Measurements from ENCODE around the gene FLT4. TPM values are rescaled to one million over a fixed set of nuclear protein-coding genes. Genes with fewer than 3 reads are reported as not detected.
"Not testable (repeated sequence)": the region's sequence is repeated elsewhere in the genome, so short reads cannot be mapped to it uniquely, and the experiment has no call there.

The FLT4 gene
- polyA plus RNA-seq, 1 experiment, result 0.27 TPM

- Histone ChIP-seq H3K27me3 (ENCODE audit: control insufficient read depth, insufficient read depth, low read length) (no peaks in the 10 kb centered on the region), H3K36me3 (ENCODE audit: control insufficient read depth, insufficient read depth, low read length) (no peaks in the 10 kb centered on the region), H3K4me3 (ENCODE audit: low read depth, low read length) (no peak overlapping the region)
- TF ChIP-seq CTCF (IDR thresholded peaks at IDR 0.05; ENCODE audit: insufficient read depth, low read depth, low read length), result no peak
- ChIA-PET CTCF (interaction anchor here (1.2 kb wide), 1 partner anchor 9 kb away, joined by 3 read pairs; no protein-coding TSS in a partner anchor), POLR2A (no interaction called here)
- DNase-seq (ENCODE audit: low read depth), result no peak
Measured at GRCh38 chr5:180684623-180685161, 35.3 kb upstream of the FLT4 start.

GRCh38 chr5:180683220-180683922 is 34.0 kb upstream of the FLT4 start:
- CTCF ChIA-PET, result no interaction called here
- no peaks in the 10 kb centered on the region for H3K27me3 ChIP-seq (ENCODE audit: control insufficient read depth, insufficient read depth, low read length)
- POLR2A ChIA-PET, result no interaction called here
- no peak for TF ChIP-seq CTCF (IDR thresholded peaks at IDR 0.05; ENCODE audit: insufficient read depth, low read depth, low read length)
- no peak for DNase-seq (ENCODE audit: low read depth)
- no peak overlapping the region for H3K4me3 ChIP-seq (ENCODE audit: low read depth, low read length)
- H3K36me3 ChIP-seq (ENCODE audit: control insufficient read depth, insufficient read depth, low read length), result no peaks in the 10 kb centered on the region

- TF ChIP-seq CTCF (IDR thresholded peaks at IDR 0.05; ENCODE audit: insufficient read depth, low read depth, low read length), result no peak
- CTCF ChIA-PET, result no interaction called here
- no peaks in the 10 kb centered on the region for H3K27me3 ChIP-seq (ENCODE audit: control insufficient read depth, insufficient read depth, low read length)
- H3K36me3 ChIP-seq (ENCODE audit: control insufficient read depth, insufficient read depth, low read length), result no peaks in the 10 kb centered on the region
- no peak for DNase-seq (ENCODE audit: low read depth)
- H3K4me3 ChIP-seq (ENCODE audit: low read depth, low read length), result no peak overlapping the region
- POLR2A ChIA-PET, result no interaction called here
Measured at GRCh38 chr5:180682560-180682959, 33.2 kb upstream of the FLT4 start.

- H3K4me3 ChIP-seq (ENCODE audit: low read depth, low read length); DNase-seq (ENCODE audit: low read depth); H3K36me3 ChIP-seq (ENCODE audit: control insufficient read depth, insufficient read depth, low read length); CTCF ChIA-PET; POLR2A ChIA-PET; H3K27me3 ChIP-seq (ENCODE audit: control insufficient read depth, insufficient read depth, low read length): not testable (repeated sequence)
Measured at GRCh38 chr5:180682008-180682407, 32.6 kb upstream of the FLT4 start.

- H3K36me3 ChIP-seq (ENCODE audit: control insufficient read depth, insufficient read depth, low read length); POLR2A ChIA-PET; DNase-seq (ENCODE audit: low read depth); H3K27me3 ChIP-seq (ENCODE audit: control insufficient read depth, insufficient read depth, low read length); H3K4me3 ChIP-seq (ENCODE audit: low read depth, low read length): not testable (repeated sequence)
- CTCF ChIA-PET, result interaction anchor here (0.6 kb wide), 1 partner anchor 37 kb away, joined by 3 read pairs; no protein-coding TSS in a partner anchor
Measured at GRCh38 chr5:180678319-180678718, 28.9 kb upstream of the FLT4 start.

GRCh38 chr5:180675036-180675635 is 25.7 kb upstream of the FLT4 start:
- POLR2A ChIA-PET, result no interaction called here
- Histone ChIP-seq H3K4me3 (ENCODE audit: low read depth, low read length) (no peak overlapping the region), H3K27me3 (ENCODE audit: control insufficient read depth, insufficient read depth, low read length) (no peaks in the 10 kb centered on the region), H3K36me3 (ENCODE audit: control insufficient read depth, insufficient read depth, low read length) (no peaks in the 10 kb centered on the region)
- CTCF ChIA-PET, result no interaction called here
- DNase-seq (ENCODE audit: low read depth), result no peak
- no peak for TF ChIP-seq CTCF (IDR thresholded peaks at IDR 0.05; ENCODE audit: insufficient read depth, low read depth, low read length)

GRCh38 chr5:180674090-180674475 is 24.7 kb upstream of the FLT4 start:
- H3K27me3 ChIP-seq (ENCODE audit: control insufficient read depth, insufficient read depth, low read length); CTCF ChIA-PET; DNase-seq (ENCODE audit: low read depth); H3K4me3 ChIP-seq (ENCODE audit: low read depth, low read length); POLR2A ChIA-PET; H3K36me3 ChIP-seq (ENCODE audit: control insufficient read depth, insufficient read depth, low read length): not testable (repeated sequence)
